Femur (tissue), 1 donor: Measurements from ENCODE around the gene KIF26B.
"Not testable (repeated sequence)": the region's sequence is repeated elsewhere in the genome, so short reads cannot be mapped to it uniquely, and the experiment has no call there.

Source experiments
- DNase-seq: peaks from one replicate; pipeline ENCODE4 v3.0.0-alpha.2; 2017

Gene KIF26B

GRCh38 chr1:245396615-245397014 lies 241.8 kb downstream of the KIF26B start:
- no peak for DNase-seq

GRCh38 chr1:245397771-245398170 lies 243.0 kb downstream of the KIF26B start:
- DNase-seq = no peak

GRCh38 chr1:245398180-245398579 lies 243.4 kb downstream of the KIF26B start:
- no peak for DNase-seq

GRCh38 chr1:245401881-245402587 lies 247.2 kb downstream of the KIF26B start:
- DNase-seq = no peak

GRCh38 chr1:245402998-245403397 lies 248.2 kb downstream of the KIF26B start:
- DNase-seq = not testable (repeated sequence)

- DNase-seq = no peak
Measured at GRCh38 chr1:245404527-245404926, 249.7 kb downstream of the KIF26B start.

GRCh38 chr1:245404952-245405351 lies 250.2 kb downstream of the KIF26B start:
- DNase-seq = no peak

- DNase-seq = no peak
Measured at GRCh38 chr1:245406426-245406825, 251.6 kb downstream of the KIF26B start.

GRCh38 chr1:245407983-245408382 lies 253.2 kb downstream of the KIF26B start:
- DNase-seq = no peak

GRCh38 chr1:245409341-245410195 lies 254.8 kb downstream of the KIF26B start:
- DNase-seq = no peak

GRCh38 chr1:245411245-245412036 lies 256.7 kb downstream of the KIF26B start:
- DNase-seq = no peak

GRCh38 chr1:245412306-245412705 lies 257.5 kb downstream of the KIF26B start:
- no peak for DNase-seq

- DNase-seq = no peak
Measured at GRCh38 chr1:245416781-245417180, 262.0 kb downstream of the KIF26B start.

- peak; percentile 43 for DNase-seq
Measured at GRCh38 chr1:245418077-245418476, 263.3 kb downstream of the KIF26B start.

- DNase-seq = no peak
Measured at GRCh38 chr1:245419461-245419978, 264.7 kb downstream of the KIF26B start.

- no peak for DNase-seq
Measured at GRCh38 chr1:245419989-245420388, 265.2 kb downstream of the KIF26B start.

GRCh38 chr1:245420926-245421325 lies 266.1 kb downstream of the KIF26B start:
- no peak for DNase-seq

- DNase-seq = no peak
Measured at GRCh38 chr1:245428681-245429080, 273.9 kb downstream of the KIF26B start.

GRCh38 chr1:245431706-245432105 lies 276.9 kb downstream of the KIF26B start:
- DNase-seq = no peak

- no peak for DNase-seq
Measured at GRCh38 chr1:245432228-245432875, 277.6 kb downstream of the KIF26B start.

- DNase-seq = no peak
Measured at GRCh38 chr1:245433561-245433960, 278.8 kb downstream of the KIF26B start.

- DNase-seq = no peak
Measured at GRCh38 chr1:245434280-245434679, 279.5 kb downstream of the KIF26B start.

GRCh38 chr1:245436407-245436806 lies 281.6 kb downstream of the KIF26B start:
- DNase-seq = no peak
